Mesenchymal stem cell (in vitro differentiated cells and primary cell): Measurements from ENCODE around the gene HDAC4.

Experiments
- DNase-seq: peaks from one replicate; pipeline ENCODE4 v3.0.0-alpha.2; 2013
- H2AFZ ChIP-seq: one replicate; pipeline ENCODE4 v1.6.1; 2013; ENCODE audit warnings: low read depth, mild to moderate bottlenecking, control low read depth, inconsistent platforms, low read length, moderate library complexity
- H2AK5ac ChIP-seq: 2 replicates; pipeline ENCODE4 v1.6.1; 2013; ENCODE audit warnings: low read length, moderate library complexity, mild to moderate bottlenecking, inconsistent platforms; ENCODE audit not compliant: severe bottlenecking
- H2BK120ac ChIP-seq: one replicate; pipeline ENCODE4 v1.6.1; 2013; ENCODE audit warnings: low read depth, mild to moderate bottlenecking, inconsistent platforms, low read length, moderate library complexity
- H2BK12ac ChIP-seq, 2 experiments: one replicate each; pipeline ENCODE4 v1.6.1; 2013; ENCODE audit warnings: inconsistent platforms in 2 of 2, low read length in 2 of 2, mild to moderate bottlenecking in 2 of 2, moderate library complexity in 2 of 2, control low read depth in 1 of 2
- H2BK15ac ChIP-seq: one replicate; pipeline ENCODE4 v1.6.1; 2013; ENCODE audit warnings: mild to moderate bottlenecking, low read depth, inconsistent platforms; ENCODE audit not compliant: poor library complexity, severe bottlenecking
- H2BK5ac ChIP-seq: 2 replicates; pipeline ENCODE4 v1.6.1; 2013; ENCODE audit warnings: low read depth, mild to moderate bottlenecking, low read length, control low read depth, inconsistent platforms; ENCODE audit not compliant: poor library complexity, severe bottlenecking
- H3K14ac ChIP-seq, 2 experiments: one replicate each; pipeline ENCODE4 v1.6.1; 2013; ENCODE audit warnings: inconsistent platforms in 2 of 2, low read length in 2 of 2, control low read depth in 1 of 2, mild to moderate bottlenecking in 1 of 2, moderate library complexity in 1 of 2
- H3K18ac ChIP-seq, 2 experiments: one replicate each; pipeline ENCODE4 v1.6.1; 2013; ENCODE audit warnings: inconsistent platforms in 2 of 2, low read length in 2 of 2, control low read depth in 1 of 2, low read depth in 1 of 2, mild to moderate bottlenecking in 1 of 2
- H3K23ac ChIP-seq, 2 experiments: one replicate each; pipeline ENCODE4 v1.6.1; 2013; ENCODE audit warnings: inconsistent platforms in 2 of 2, low read length in 2 of 2, mild to moderate bottlenecking in 2 of 2, moderate library complexity in 2 of 2, control low read depth in 1 of 2
- H3K27ac ChIP-seq: 2 replicates; pipeline ENCODE4 v1.5.1; 2013; ENCODE audit warnings: mild to moderate bottlenecking, moderate library complexity, low read length, control low read depth, inconsistent platforms; ENCODE audit not compliant: poor library complexity, severe bottlenecking
- H3K27me3 ChIP-seq, 2 experiments: 2 replicates each; pipeline versions ENCODE4 v1.6.1 to v1.7.0; 2013; ENCODE audit warnings: low read length in 2 of 2, mild to moderate bottlenecking in 2 of 2, moderate library complexity in 2 of 2, control low read depth in 1 of 2, inconsistent platforms in 1 of 2; ENCODE audit not compliant: control insufficient read depth in 1 of 2, insufficient read depth in 1 of 2
- H3K36me3 ChIP-seq, 2 experiments: 2 replicates each; pipeline versions ENCODE4 v1.6.1 to v1.7.0; 2013; ENCODE audit warnings: low read length in 2 of 2, control low read depth in 1 of 2, inconsistent platforms in 1 of 2, low read depth in 1 of 2, mild to moderate bottlenecking in 1 of 2; ENCODE audit not compliant: insufficient read depth in 2 of 2, control insufficient read depth in 1 of 2
- H3K4ac ChIP-seq, 2 experiments: one replicate each; pipeline ENCODE4 v1.6.1; 2013; ENCODE audit warnings: inconsistent platforms in 2 of 2, low read length in 2 of 2, mild to moderate bottlenecking in 2 of 2, moderate library complexity in 2 of 2, control low read depth in 1 of 2, low read depth in 1 of 2
- H3K4me1 ChIP-seq: 2 replicates; pipeline ENCODE4 v1.6.1; 2013; ENCODE audit warnings: low read depth, low read length, control low read depth; ENCODE audit not compliant: control insufficient read depth, insufficient read depth
- H3K4me2 ChIP-seq: 2 replicates; pipeline ENCODE4 v1.6.1; 2013; ENCODE audit warnings: low read length, mild to moderate bottlenecking, inconsistent platforms; ENCODE audit not compliant: poor library complexity, severe bottlenecking
- H3K4me3 ChIP-seq, 2 experiments: 2 replicates each; pipeline versions ENCODE4 v1.5.1 to v1.7.0; 2013; ENCODE audit warnings: low read length in 2 of 2, mild to moderate bottlenecking in 2 of 2, control low read depth in 1 of 2, low read depth in 1 of 2; ENCODE audit not compliant: insufficient read depth in 1 of 2
- H3K79me1 ChIP-seq: replicated peaks from 2 replicates; pipeline ENCODE4 v1.6.1; 2013; ENCODE audit warnings: mild to moderate bottlenecking, control low read depth, low read length, inconsistent platforms; ENCODE audit not compliant: poor library complexity, severe bottlenecking
- H3K9ac ChIP-seq: 2 replicates; pipeline ENCODE4 v1.7.0; 2013; ENCODE audit warnings: mild to moderate bottlenecking, low read length, moderate library complexity
- H3K9me3 ChIP-seq: 2 replicates; pipeline ENCODE4 v1.7.0; 2013; ENCODE audit warnings: mild to moderate bottlenecking, low read length; ENCODE audit not compliant: control insufficient read depth
- H4K8ac ChIP-seq: one replicate; pipeline ENCODE4 v1.6.1; 2013; ENCODE audit warnings: inconsistent platforms, mild to moderate bottlenecking, low read length, moderate library complexity
- H4K91ac ChIP-seq: one replicate; pipeline ENCODE4 v1.6.1; 2013; ENCODE audit warnings: mild to moderate bottlenecking, low read length, inconsistent platforms
- WGBS: methylation state at CpG from one replicate; pipeline ENCODE4 v1.1.7; 2013; ENCODE audit warnings: mixed read lengths; 5-methylcytosine and 5-hydroxymethylcytosine counted together

The HDAC4 gene

DNA sequence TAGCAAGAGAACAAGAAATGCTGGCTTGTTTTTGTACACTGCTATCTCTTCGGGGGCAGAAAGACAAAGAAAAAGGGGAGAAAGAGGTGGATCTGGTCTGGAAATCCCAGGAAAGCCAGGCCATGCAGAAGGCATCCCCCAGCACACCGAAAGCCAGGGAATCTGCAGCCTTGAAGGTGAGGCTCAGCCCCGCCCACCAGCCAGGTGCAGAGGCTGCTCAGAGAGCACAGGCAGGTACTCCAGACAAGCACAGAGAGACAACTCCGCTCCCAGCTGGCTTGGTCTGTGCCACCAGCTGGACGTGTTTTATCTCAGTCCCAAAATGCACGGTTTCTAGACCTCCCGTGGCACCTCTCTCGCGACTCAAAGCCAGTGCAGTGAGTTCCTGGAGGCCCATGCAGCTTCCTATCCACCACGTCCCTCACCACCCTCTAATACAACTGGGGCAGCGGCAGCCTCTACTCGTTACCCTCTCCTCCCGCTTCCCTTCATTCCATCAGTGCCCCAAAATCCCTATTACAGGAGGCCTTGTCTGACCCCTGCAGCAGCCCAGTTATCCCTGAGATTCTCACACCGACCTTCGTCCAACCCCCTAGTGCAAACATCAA, 62.8 kb downstream of the HDAC4 start:
- peaks cover 0 to 13% of the 10 kb centered on the region in 2 experiments for H3K36me3 ChIP-seq
- peak overlapping the region; percentile 27 for H4K91ac ChIP-seq
- DNase-seq, result no peak
- H3K23ac ChIP-seq, result peak overlapping the region in 1 of 2 experiments; percentile 23
- no peak overlapping the region for H3K14ac ChIP-seq
- no peak overlapping the region for H2BK5ac ChIP-seq
- no peak overlapping the region for H2BK120ac ChIP-seq
- no peak overlapping the region for H3K18ac ChIP-seq
- no peak overlapping the region for H3K27ac ChIP-seq
- H3K27me3 ChIP-seq, result no peaks in the 10 kb centered on the region
- no peak overlapping the region for H2BK15ac ChIP-seq
- H3K4me2 ChIP-seq, result no peak overlapping the region
- H2AFZ ChIP-seq, result no peak overlapping the region
- H4K8ac ChIP-seq, result no peak overlapping the region
- H3K9me3 ChIP-seq, result no peaks in the 10 kb centered on the region
- WGBS, result 91% methylated on average over 15 of the region's 15 CpGs
- H3K4me1 ChIP-seq, result peaks cover 2% of the 10 kb centered on the region
- H3K79me1 ChIP-seq, result peaks cover 46% of the 10 kb centered on the region
- no peak overlapping the region for H3K4me3 ChIP-seq
- H3K4ac ChIP-seq, result no peak overlapping the region
- no peak overlapping the region for H2BK12ac ChIP-seq
- no peak overlapping the region for H3K9ac ChIP-seq
- H2AK5ac ChIP-seq, result no peak overlapping the region

DNA sequence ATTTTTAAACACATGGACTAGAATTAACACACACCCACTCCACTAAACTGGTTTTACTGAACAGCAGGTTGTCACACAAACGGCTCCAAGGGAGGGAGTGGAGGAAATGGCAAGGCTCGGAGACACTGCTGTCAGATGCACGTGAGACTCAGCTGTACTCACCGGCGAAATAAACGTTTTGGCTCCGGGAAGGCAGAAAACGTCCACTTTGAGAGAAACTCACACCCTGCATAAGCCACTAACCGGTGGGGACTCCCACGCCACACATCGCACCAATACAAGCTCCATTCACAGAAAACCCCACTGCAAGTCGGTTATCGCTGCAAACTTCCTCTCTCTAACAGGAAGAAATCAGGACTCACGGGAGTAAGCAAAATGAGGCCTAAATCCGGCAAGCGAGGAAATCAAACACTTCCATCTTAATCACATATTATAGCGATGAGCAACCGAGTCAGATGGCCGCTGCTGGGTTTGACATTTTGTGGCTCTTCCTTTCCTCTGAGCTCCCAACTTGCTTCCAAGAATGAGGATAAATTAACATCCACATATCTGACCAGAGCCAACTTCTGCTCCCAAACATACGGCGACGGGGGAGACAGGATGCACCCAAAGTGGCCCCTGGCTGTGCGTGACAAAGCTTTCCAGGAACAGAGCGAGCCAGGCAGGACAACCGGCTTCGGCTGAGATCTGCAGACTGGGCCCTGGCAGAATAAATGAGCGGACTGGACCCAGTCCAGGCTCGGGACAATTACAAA, 63.5 kb downstream of the HDAC4 start:
- H4K91ac ChIP-seq, result peak overlapping the region; percentile 48
- H3K18ac ChIP-seq, result no peak overlapping the region
- H3K9me3 ChIP-seq, result no peaks in the 10 kb centered on the region
- WGBS, result 96% methylated on average over 28 of the region's 28 CpGs
- H3K4me2 ChIP-seq, result no peak overlapping the region
- no peak overlapping the region for H2BK5ac ChIP-seq
- H3K27ac ChIP-seq, result no peak overlapping the region
- H2BK15ac ChIP-seq, result no peak overlapping the region
- H2AK5ac ChIP-seq, result no peak overlapping the region
- no peak overlapping the region for H2BK120ac ChIP-seq
- no peak overlapping the region for H2BK12ac ChIP-seq
- peaks cover 2% of the 10 kb centered on the region for H3K4me1 ChIP-seq
- no peak overlapping the region for H2AFZ ChIP-seq
- DNase-seq, result no peak
- no peak overlapping the region for H3K9ac ChIP-seq
- no peak overlapping the region for H3K4ac ChIP-seq
- H3K36me3 ChIP-seq, result peaks cover 0 to 11% of the 10 kb centered on the region in 2 experiments
- H3K14ac ChIP-seq, result no peak overlapping the region
- no peaks in the 10 kb centered on the region for H3K27me3 ChIP-seq
- H4K8ac ChIP-seq, result no peak overlapping the region
- peaks cover 41% of the 10 kb centered on the region for H3K79me1 ChIP-seq
- no peak overlapping the region for H3K4me3 ChIP-seq
- H3K23ac ChIP-seq, result no peak overlapping the region

- Histone ChIP-seq H2BK15ac (no peak overlapping the region), H3K27ac (no peak overlapping the region), H2BK12ac (no peak overlapping the region), H3K4ac (no peak overlapping the region), H3K9ac (no peak overlapping the region), H3K14ac (peak overlapping the region in 1 of 2 experiments; percentile 1), H3K27me3 (no peaks in the 10 kb centered on the region), H3K4me3 (no peak overlapping the region), H3K23ac (no peak overlapping the region), H3K4me2 (no peak overlapping the region), H2BK120ac (no peak overlapping the region), H3K4me1 (peaks cover 24% of the 10 kb centered on the region), H4K8ac (no peak overlapping the region), H3K9me3 (no peaks in the 10 kb centered on the region), H3K79me1 (peaks cover 36% of the 10 kb centered on the region), H3K18ac (no peak overlapping the region), H2AK5ac (no peak overlapping the region), H3K36me3 (peaks cover 0 to 7% of the 10 kb centered on the region in 2 experiments), H4K91ac (no peak overlapping the region), H2AFZ (no peak overlapping the region), H2BK5ac (no peak overlapping the region)
- no peak for DNase-seq
- 95% methylated on average over 23 of the region's 24 CpGs for WGBS
Observed at GRCh38 chr2:239331560-239331959, 69.3 kb downstream of the HDAC4 start.

- peaks cover 0 to 7% of the 10 kb centered on the region in 2 experiments for H3K36me3 ChIP-seq
- no peaks in the 10 kb centered on the region for H3K9me3 ChIP-seq
- peak overlapping the region in 1 of 2 experiments; percentile 9 for H3K14ac ChIP-seq
- peaks cover 24% of the 10 kb centered on the region for H3K4me1 ChIP-seq
- H2BK12ac ChIP-seq, result no peak overlapping the region
- WGBS, result 97% methylated on average over 14 of the region's 14 CpGs
- H2AFZ ChIP-seq, result no peak overlapping the region
- peak overlapping the region; percentile 62 for H4K91ac ChIP-seq
- no peak overlapping the region for H3K18ac ChIP-seq
- no peak overlapping the region for H3K23ac ChIP-seq
- no peak overlapping the region for H3K4me3 ChIP-seq
- no peak overlapping the region for H3K4me2 ChIP-seq
- no peak overlapping the region for H3K27ac ChIP-seq
- no peak for DNase-seq
- H3K9ac ChIP-seq, result no peak overlapping the region
- H2AK5ac ChIP-seq, result no peak overlapping the region
- no peak overlapping the region for H2BK5ac ChIP-seq
- peaks cover 37% of the 10 kb centered on the region for H3K79me1 ChIP-seq
- peak overlapping the region; percentile 46 for H4K8ac ChIP-seq
- no peak overlapping the region for H2BK15ac ChIP-seq
- H3K27me3 ChIP-seq, result no peaks in the 10 kb centered on the region
- H3K4ac ChIP-seq, result peak overlapping the region in 1 of 2 experiments; percentile 15
- no peak overlapping the region for H2BK120ac ChIP-seq
Observed at GRCh38 chr2:239330836-239331235, 70.0 kb downstream of the HDAC4 start.
